Chondrocyte (in vitro differentiated cells): ENCODE results near the gene SLC25A21. TPM values are rescaled to one million over a fixed set of nuclear protein-coding genes. Genes with fewer than 3 reads are reported as not detected.

Experiments used
- DNase-seq: peaks from one replicate; pipeline ENCODE4 v3.0.0; 2021; ENCODE audit warnings: mixed read lengths, low spot score
- H3K27ac Mint-ChIP-seq: one replicate; pipeline ENCODE4 v1.8.0; 2021; ENCODE audit warnings: mild to moderate bottlenecking, moderate library complexity, mixed read lengths; ENCODE audit not compliant: unreplicated experiment
- H3K27me3 Mint-ChIP-seq: 2 replicates; pipeline ENCODE4 v1.8.0; 2021; ENCODE audit warnings: low read depth, mixed read lengths
- H3K36me3 Mint-ChIP-seq: 2 replicates; pipeline ENCODE4 v1.8.0; 2021; ENCODE audit warnings: low read depth, mixed read lengths
- H3K4me1 Mint-ChIP-seq: 2 replicates; pipeline ENCODE4 v1.8.0; 2021; ENCODE audit warnings: low read depth, mild to moderate bottlenecking, mixed read lengths
- H3K4me3 Mint-ChIP-seq: one replicate; pipeline ENCODE4 v1.8.0; 2021; ENCODE audit warnings: mild to moderate bottlenecking, moderate library complexity, mixed read lengths; ENCODE audit not compliant: unreplicated experiment
- H3K9me3 Mint-ChIP-seq: 2 replicates; pipeline ENCODE4 v1.8.0; 2021; ENCODE audit warnings: low read depth, mixed read lengths
- total RNA-seq: library from RNA; stranded (reverse); gene quantifications from 3 replicates; pipeline ENCODE4 v1.2.1, GENCODE V29; 2021
- TF ChIP-seq, protein P1 (sequence below): fragments of 200-600 bp; sonication (generic); IDR thresholded peaks from 2 replicates; pipeline ENCODE4 v1.5.0; 2021; ENCODE audit warnings: antibody characterized with exemption, mild to moderate bottlenecking, moderate library complexity

SLC25A21 gene
- total RNA-seq, 1 donor from 2014 or later: 0.22 TPM

- no peaks in the 10 kb centered on the region for H3K27me3 Mint-ChIP-seq
- TF ChIP-seq, protein P1, sequence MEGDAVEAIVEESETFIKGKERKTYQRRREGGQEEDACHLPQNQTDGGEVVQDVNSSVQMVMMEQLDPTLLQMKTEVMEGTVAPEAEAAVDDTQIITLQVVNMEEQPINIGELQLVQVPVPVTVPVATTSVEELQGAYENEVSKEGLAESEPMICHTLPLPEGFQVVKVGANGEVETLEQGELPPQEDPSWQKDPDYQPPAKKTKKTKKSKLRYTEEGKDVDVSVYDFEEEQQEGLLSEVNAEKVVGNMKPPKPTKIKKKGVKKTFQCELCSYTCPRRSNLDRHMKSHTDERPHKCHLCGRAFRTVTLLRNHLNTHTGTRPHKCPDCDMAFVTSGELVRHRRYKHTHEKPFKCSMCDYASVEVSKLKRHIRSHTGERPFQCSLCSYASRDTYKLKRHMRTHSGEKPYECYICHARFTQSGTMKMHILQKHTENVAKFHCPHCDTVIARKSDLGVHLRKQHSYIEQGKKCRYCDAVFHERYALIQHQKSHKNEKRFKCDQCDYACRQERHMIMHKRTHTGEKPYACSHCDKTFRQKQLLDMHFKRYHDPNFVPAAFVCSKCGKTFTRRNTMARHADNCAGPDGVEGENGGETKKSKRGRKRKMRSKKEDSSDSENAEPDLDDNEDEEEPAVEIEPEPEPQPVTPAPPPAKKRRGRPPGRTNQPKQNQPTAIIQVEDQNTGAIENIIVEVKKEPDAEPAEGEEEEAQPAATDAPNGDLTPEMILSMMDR: no peak
- DNase-seq: no peak
- peaks cover 2% of the 10 kb centered on the region for H3K9me3 Mint-ChIP-seq
- no peak overlapping the region for H3K27ac Mint-ChIP-seq
- H3K4me1 Mint-ChIP-seq: peaks cover 24% of the 10 kb centered on the region
- no peak overlapping the region for H3K4me3 Mint-ChIP-seq
- no peaks in the 10 kb centered on the region for H3K36me3 Mint-ChIP-seq
Observed at GRCh38 chr14:37114002-37114401, 58.4 kb downstream of the SLC25A21 start.

DNA sequence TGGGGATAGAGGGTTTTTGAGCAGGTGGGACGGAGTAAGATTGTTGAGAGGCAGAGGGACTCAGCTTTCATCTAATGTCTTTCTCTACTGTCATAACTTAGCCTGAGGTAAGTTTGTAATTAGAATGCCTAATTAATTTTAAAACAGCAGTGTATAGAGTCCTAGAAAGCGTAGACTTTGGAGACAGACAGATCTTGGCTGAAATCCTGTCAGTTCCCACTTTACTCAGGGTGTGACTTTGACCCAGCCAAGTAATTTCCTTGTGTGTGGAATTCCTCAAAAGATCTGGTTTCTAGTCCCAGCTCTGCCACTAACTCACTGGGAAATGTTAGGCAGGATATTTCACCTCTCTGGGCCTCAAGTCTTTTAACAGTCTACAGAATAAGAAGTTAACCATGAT is 74.3 kb downstream of the SLC25A21 start:
- Mint-ChIP-seq H3K27ac (no peak overlapping the region), H3K4me1 (no peaks in the 10 kb centered on the region), H3K27me3 (no peaks in the 10 kb centered on the region), H3K4me3 (no peak overlapping the region), H3K9me3 (no peaks in the 10 kb centered on the region), H3K36me3 (no peaks in the 10 kb centered on the region)
- TF ChIP-seq, protein P1: no peak
- DNase-seq: no peak

DNA sequence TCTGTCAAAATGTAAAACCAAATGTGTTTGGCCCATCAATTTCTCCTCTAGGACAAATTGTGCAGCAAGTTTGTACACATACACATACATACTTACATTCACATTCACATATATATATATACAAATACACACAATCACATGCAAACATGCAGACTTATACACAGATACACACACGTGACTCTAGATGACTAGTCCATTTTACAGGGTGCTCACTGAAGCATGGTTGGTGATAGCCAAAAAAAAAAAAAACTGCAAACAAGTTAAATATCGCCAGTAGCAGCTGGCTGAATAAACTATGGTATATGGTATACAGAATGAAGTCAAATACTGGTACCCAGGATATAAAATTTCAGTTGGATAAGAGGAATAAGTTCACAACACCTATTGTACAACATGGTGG is 77.9 kb downstream of the SLC25A21 start:
- H3K27ac Mint-ChIP-seq: no peak overlapping the region
- H3K9me3 Mint-ChIP-seq: no peaks in the 10 kb centered on the region
- H3K4me3 Mint-ChIP-seq: no peak overlapping the region
- H3K36me3 Mint-ChIP-seq: no peaks in the 10 kb centered on the region
- peaks cover 5% of the 10 kb centered on the region for H3K4me1 Mint-ChIP-seq
- H3K27me3 Mint-ChIP-seq: no peaks in the 10 kb centered on the region
- no peak for DNase-seq
- TF ChIP-seq, protein P1: no peak

DNA sequence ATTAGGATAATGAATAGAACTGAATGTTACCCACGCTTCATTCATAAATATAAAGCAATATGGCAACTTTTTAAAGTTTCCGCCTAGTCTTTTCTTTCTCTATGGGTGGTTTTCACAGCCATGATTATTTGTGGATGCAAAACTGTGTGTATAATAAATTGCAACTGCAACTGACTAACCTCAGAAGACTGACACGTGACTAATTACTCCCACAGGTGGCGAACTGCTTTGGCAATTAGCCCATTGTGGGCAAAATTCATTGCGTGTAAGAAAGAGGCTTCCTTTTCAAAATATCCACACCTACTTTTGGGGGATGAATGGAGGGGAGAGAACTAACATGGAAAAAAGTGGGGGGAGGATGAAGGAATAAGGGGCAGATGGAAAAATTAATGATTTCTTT is 79.0 kb downstream of the SLC25A21 start:
- Mint-ChIP-seq H3K36me3 (no peaks in the 10 kb centered on the region), H3K27ac (no peak overlapping the region), H3K4me1 (peaks cover 5% of the 10 kb centered on the region), H3K4me3 (no peak overlapping the region), H3K9me3 (no peaks in the 10 kb centered on the region), H3K27me3 (no peaks in the 10 kb centered on the region)
- no peak for DNase-seq
- TF ChIP-seq, protein P1: no peak

DNA sequence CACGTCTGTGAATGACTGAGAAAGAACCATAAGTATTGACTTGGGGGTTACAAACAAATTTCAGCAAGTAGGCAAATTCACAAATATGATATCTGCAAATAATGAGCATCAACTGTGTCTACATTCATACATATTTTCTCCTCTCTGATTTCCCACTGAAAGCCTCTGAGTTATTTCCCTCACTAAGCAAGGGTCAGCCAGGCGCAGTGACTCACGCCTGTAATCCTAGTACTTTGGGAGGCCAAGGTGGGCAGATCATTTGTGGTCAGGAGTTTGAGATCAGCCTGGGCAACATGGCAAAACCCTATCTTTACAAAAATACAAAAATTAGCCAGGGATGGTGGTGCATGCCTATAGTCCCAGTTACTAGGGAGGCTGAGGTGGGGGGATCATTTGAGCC is 80.8 kb downstream of the SLC25A21 start:
- Mint-ChIP-seq H3K27ac (no peak overlapping the region), H3K27me3 (no peaks in the 10 kb centered on the region), H3K4me3 (no peak overlapping the region), H3K4me1 (peaks cover 5% of the 10 kb centered on the region), H3K36me3 (no peaks in the 10 kb centered on the region), H3K9me3 (no peaks in the 10 kb centered on the region)
- no peak for DNase-seq
- TF ChIP-seq, protein P1: no peak
